ENCODE measurements around the gene GNB1. TPM values are rescaled to one million over a fixed set of nuclear protein-coding genes. Genes with fewer than 3 reads are reported as not detected.

GNB1 gene
- total RNA-seq, 1 donor from 2014 or later: 474 TPM

- DNase-seq (ENCODE audit: low read depth, low spot score): no peak
- Mint-ChIP-seq H3K27ac (ENCODE audit: unreplicated experiment) (no peak overlapping the region), H3K36me3 (ENCODE audit: low read depth) (peaks cover 16% of the 10 kb centered on the region), H3K27me3 (ENCODE audit: low read depth) (no peaks in the 10 kb centered on the region), H3K9me3 (no peaks in the 10 kb centered on the region), H3K4me1 (peaks cover 52% of the 10 kb centered on the region), H3K4me3 (peak overlapping the region; percentile 66)
- TF ChIP-seq, protein P1, sequence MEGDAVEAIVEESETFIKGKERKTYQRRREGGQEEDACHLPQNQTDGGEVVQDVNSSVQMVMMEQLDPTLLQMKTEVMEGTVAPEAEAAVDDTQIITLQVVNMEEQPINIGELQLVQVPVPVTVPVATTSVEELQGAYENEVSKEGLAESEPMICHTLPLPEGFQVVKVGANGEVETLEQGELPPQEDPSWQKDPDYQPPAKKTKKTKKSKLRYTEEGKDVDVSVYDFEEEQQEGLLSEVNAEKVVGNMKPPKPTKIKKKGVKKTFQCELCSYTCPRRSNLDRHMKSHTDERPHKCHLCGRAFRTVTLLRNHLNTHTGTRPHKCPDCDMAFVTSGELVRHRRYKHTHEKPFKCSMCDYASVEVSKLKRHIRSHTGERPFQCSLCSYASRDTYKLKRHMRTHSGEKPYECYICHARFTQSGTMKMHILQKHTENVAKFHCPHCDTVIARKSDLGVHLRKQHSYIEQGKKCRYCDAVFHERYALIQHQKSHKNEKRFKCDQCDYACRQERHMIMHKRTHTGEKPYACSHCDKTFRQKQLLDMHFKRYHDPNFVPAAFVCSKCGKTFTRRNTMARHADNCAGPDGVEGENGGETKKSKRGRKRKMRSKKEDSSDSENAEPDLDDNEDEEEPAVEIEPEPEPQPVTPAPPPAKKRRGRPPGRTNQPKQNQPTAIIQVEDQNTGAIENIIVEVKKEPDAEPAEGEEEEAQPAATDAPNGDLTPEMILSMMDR (conservative IDR thresholded peaks at IDR 0.05): no peak
These were observed 7.6 kb downstream of the GNB1 start for GRCh38 chr1:1883092-1883873.

- Mint-ChIP-seq H3K36me3 (ENCODE audit: low read depth) (peaks cover 19% of the 10 kb centered on the region), H3K9me3 (no peaks in the 10 kb centered on the region), H3K27ac (ENCODE audit: unreplicated experiment) (no peak overlapping the region)
These were observed 9.2 kb downstream of the GNB1 start for GRCh38 chr1:1881727-1882126.

DNA sequence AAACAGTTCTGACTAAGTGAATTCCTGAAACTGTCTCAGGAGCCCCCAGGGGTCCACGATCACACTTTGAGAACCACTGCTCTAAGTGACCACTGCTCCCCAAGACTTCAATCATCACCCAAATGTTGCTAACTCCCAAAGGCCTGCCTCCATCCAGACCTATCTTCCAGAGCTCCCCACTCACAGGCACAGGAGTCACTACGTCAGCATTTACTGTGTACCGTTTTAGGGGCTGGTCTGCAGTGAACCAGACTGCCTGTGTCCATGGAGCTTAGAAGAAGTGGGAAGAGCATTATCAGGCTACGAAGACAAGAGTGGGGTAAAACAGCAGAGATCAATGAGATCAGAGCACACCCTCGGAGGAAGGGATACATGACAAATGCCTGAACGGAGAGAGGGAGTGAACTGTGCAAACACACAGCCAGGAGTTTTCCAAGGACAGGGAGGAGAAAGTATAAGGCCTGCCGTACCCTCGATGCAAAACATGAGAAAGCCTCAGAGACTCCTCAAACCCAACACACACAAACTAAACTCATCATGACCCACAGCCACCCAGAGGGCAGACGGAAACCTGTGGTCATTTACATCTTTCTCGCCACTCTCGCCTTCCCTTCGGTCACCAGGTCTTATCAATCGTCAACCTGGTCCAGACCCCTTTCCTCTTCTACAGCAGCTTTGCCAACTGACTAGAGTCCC is 10.1 kb downstream of the GNB1 start:
- DNase-seq (ENCODE audit: low read depth, low spot score): no peak
- Mint-ChIP-seq H3K27ac (ENCODE audit: unreplicated experiment) (peak overlapping the region; percentile 37), H3K27me3 (ENCODE audit: low read depth) (no peaks in the 10 kb centered on the region), H3K9me3 (no peaks in the 10 kb centered on the region), H3K4me3 (peak overlapping the region; percentile 20), H3K36me3 (ENCODE audit: low read depth) (peaks cover 24% of the 10 kb centered on the region), H3K4me1 (peaks cover 42% of the 10 kb centered on the region)
- TF ChIP-seq, protein P1 (conservative IDR thresholded peaks at IDR 0.05): no peak

More at GRCh38 chr1:1881727-1882126, 9.2 kb downstream of the GNB1 start:
- DNase-seq (ENCODE audit: low read depth, low spot score): no peak
- Mint-ChIP-seq H3K27me3 (ENCODE audit: low read depth) (no peaks in the 10 kb centered on the region), H3K4me3 (peak overlapping the region; percentile 27), H3K4me1 (peaks cover 47% of the 10 kb centered on the region)
- TF ChIP-seq, protein P1 (conservative IDR thresholded peaks at IDR 0.05): no peak

DNA sequence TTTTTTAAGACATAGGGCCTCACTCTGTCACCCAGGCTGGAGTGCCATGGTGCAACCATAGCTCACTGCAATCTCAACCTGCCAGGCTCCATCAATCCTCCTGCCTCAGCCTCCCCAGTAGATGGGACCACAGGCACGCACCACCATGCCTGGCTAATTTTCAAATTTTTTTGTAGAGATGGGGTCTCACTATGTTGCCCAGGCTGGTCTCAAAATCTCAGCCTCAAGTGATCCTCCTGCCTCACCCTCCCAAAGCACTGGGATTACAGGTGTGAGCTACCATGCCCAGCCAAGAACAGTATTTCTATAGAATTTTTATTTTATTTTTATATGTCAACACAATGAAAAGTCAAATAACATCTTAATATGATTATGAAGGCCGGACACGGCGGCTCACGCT is 10.9 kb downstream of the GNB1 start:
- H3K36me3 Mint-ChIP-seq (ENCODE audit: low read depth): peaks cover 30% of the 10 kb centered on the region
- H3K4me1 Mint-ChIP-seq: peaks cover 42% of the 10 kb centered on the region
- no peak overlapping the region for H3K27ac Mint-ChIP-seq (ENCODE audit: unreplicated experiment)
- H3K9me3 Mint-ChIP-seq: no peaks in the 10 kb centered on the region
- DNase-seq (ENCODE audit: low read depth, low spot score): no peak
- no peaks in the 10 kb centered on the region for H3K27me3 Mint-ChIP-seq (ENCODE audit: low read depth)
- no peak overlapping the region for H3K4me3 Mint-ChIP-seq
- TF ChIP-seq, protein P1 (conservative IDR thresholded peaks at IDR 0.05): no peak

DNA sequence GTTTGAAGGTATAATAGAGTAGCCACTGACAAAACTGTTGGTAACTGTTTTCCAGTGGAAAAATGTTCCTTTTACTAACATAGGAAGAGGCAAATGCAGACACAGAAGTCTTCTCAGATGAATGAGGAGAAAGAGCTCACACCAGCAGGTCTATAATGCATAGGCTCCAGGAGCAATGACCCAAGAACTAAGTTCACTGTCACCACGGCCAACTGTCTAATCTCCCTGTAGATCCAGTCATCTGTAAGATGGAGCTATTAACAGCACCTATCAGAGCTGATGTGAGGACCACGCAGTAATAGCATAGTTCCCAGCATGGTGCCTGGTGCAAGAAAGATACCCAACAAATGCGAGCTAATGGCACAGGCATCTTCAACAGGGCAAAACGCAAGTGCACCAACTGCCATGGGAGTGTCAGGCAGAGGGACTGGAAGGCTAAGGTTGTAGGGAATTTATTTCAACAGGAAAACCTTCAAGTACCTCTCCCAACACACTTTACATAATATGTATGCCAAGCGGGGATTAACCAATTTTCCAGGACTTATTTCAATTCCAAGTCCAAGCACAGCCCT is 12.9 kb downstream of the GNB1 start:
- Mint-ChIP-seq H3K4me1 (peaks cover 36% of the 10 kb centered on the region), H3K27ac (ENCODE audit: unreplicated experiment) (no peak overlapping the region), H3K4me3 (no peak overlapping the region), H3K9me3 (no peaks in the 10 kb centered on the region), H3K36me3 (ENCODE audit: low read depth) (peaks cover 34% of the 10 kb centered on the region), H3K27me3 (ENCODE audit: low read depth) (no peaks in the 10 kb centered on the region)
- TF ChIP-seq, protein P1 (conservative IDR thresholded peaks at IDR 0.05): no peak
- DNase-seq (ENCODE audit: low read depth, low spot score): no peak
